Lung (tissue), 12 donors: ENCODE data around the gene DEPDC5. TPM values are rescaled to one million over a fixed set of nuclear protein-coding genes. Genes with fewer than 3 reads are reported as not detected.

Source experiments
- ATAC-seq: fragments of 200-7000 bp; cut with Tn5 transposase; one replicate; pipeline ENCODE4 v1.9.1; 2020; ENCODE audit warnings: moderate number of reproducible peaks; ENCODE audit not compliant: insufficient read depth, low FRiP score
- DNase-seq, 3 donors: peaks; one replicate each; pipeline ENCODE4 v3.0.0-alpha.2; 2013 to 2017
- H3K27ac ChIP-seq, 2 donors: one replicate each; pipeline ENCODE4 v1.5.1; 2013; ENCODE audit warnings: mild to moderate bottlenecking in 2 of 2, moderate library complexity in 2 of 2, control low read depth in 1 of 2, inconsistent platforms in 1 of 2, low read depth in 1 of 2, low read length in 1 of 2
- H3K27me3 ChIP-seq, 3 donors: one replicate each; pipeline ENCODE4 v1.5.1; 2013; ENCODE audit warnings: low read length in 2 of 3; ENCODE audit not compliant: control insufficient read depth in 3 of 3, insufficient read depth in 3 of 3
- H3K36me3 ChIP-seq, 4 donors: one replicate each; pipeline ENCODE4 v1.5.1; 2013; ENCODE audit warnings: low read length in 4 of 4, mild to moderate bottlenecking in 1 of 4, moderate library complexity in 1 of 4; ENCODE audit not compliant: control insufficient read depth in 4 of 4, insufficient read depth in 4 of 4
- H3K4me1 ChIP-seq, 5 donors: one replicate each; pipeline ENCODE4 v1.5.1; 2013; ENCODE audit warnings: low read length in 5 of 5, mild to moderate bottlenecking in 2 of 5, moderate library complexity in 1 of 5; ENCODE audit not compliant: control insufficient read depth in 5 of 5, insufficient read depth in 5 of 5
- H3K4me3 ChIP-seq: one replicate; pipeline ENCODE4 v1.5.1; 2013; ENCODE audit warnings: mild to moderate bottlenecking, control low read depth, moderate library complexity
- H3K9ac ChIP-seq, 2 donors: one replicate each; pipeline ENCODE4 v1.5.1; 2013; ENCODE audit warnings: low read length in 2 of 2, control low read depth in 1 of 2; ENCODE audit not compliant: insufficient read depth in 1 of 2
- H3K9me3 ChIP-seq, 4 donors: one replicate each; pipeline ENCODE4 v1.5.1; 2013; ENCODE audit warnings: low read length in 3 of 4, mild to moderate bottlenecking in 1 of 4, moderate library complexity in 1 of 4; ENCODE audit not compliant: control insufficient read depth in 4 of 4, insufficient read depth in 3 of 4
- WGBS, 2 donors: extraction: QIAGEN DNeasy Blood & Tissue Kit; methylation state at CpG; one replicate each; pipeline ENCODE4 v1.1.7; 2013; 5-methylcytosine and 5-hydroxymethylcytosine counted together
- polyA plus RNA-seq, 2 donors: library from polyadenylated mRNA; stranded (reverse); fragments of 200-250 nt; gene quantifications; one replicate each; pipeline ENCODE4 v1.2.1, GENCODE V29; 2013
- total RNA-seq, 2 donors: library from RNA; depleted of rRNA in 1 of 2; stranded (reverse); fragments of >200 nt in 1 of 2; gene quantifications; one replicate each; pipeline ENCODE4 v1.2.1, GENCODE V29; 2014 to 2021
- TF ChIP-seq, protein P1 (sequence below): IDR thresholded peaks from 2 replicates; pipeline ENCODE4 v1.5.1; 2012; ENCODE audit warnings: mild to moderate bottlenecking; ENCODE audit errors: control extremely low read depth, extremely low read depth
- donor health status: control.
- donor health status: control.
- donor health status: Bipolar disorder and iron deficiency.
- donor health status: healthy.
- donor health status: DM: yes; HTN: yes; CAD: no.

DEPDC5 gene
- total and polyA plus RNA-seq, 4 donors: 6.6 to 29.0 (median 16.3) TPM

DNA sequence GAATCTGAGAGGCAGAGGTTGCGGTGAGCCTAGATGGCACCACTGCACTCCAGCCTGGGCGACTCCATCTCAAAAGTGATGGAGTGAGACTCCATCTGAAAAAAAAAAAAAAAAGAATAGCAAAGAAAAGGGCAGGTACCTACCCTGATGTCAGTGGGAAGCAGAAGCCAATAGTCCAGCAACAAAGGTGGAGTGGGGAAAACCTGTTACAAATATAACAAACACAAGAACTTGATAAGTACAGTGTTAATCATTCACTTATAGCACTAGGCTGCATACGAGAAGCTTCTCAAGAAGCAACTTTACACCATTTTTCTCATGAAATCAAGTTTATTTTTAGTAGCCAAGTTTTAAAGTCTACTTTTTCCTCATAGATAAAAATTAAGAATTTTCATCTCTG is 128.0 kb downstream of the DEPDC5 start:
- Histone ChIP-seq H3K36me3 (peaks cover 10 to 21% (median 16%) of the 10 kb centered on the region in 4 donors), H3K4me3 (no peak overlapping the region), H3K9ac (no peak overlapping the region), H3K4me1 (no peaks in the 10 kb centered on the region), H3K9me3 (no peaks in the 10 kb centered on the region), H3K27me3 (no peaks in the 10 kb centered on the region), H3K27ac (no peak overlapping the region)
- TF ChIP-seq, protein P1, sequence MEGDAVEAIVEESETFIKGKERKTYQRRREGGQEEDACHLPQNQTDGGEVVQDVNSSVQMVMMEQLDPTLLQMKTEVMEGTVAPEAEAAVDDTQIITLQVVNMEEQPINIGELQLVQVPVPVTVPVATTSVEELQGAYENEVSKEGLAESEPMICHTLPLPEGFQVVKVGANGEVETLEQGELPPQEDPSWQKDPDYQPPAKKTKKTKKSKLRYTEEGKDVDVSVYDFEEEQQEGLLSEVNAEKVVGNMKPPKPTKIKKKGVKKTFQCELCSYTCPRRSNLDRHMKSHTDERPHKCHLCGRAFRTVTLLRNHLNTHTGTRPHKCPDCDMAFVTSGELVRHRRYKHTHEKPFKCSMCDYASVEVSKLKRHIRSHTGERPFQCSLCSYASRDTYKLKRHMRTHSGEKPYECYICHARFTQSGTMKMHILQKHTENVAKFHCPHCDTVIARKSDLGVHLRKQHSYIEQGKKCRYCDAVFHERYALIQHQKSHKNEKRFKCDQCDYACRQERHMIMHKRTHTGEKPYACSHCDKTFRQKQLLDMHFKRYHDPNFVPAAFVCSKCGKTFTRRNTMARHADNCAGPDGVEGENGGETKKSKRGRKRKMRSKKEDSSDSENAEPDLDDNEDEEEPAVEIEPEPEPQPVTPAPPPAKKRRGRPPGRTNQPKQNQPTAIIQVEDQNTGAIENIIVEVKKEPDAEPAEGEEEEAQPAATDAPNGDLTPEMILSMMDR: no peak
- WGBS, 2 donors: 88 to 92% methylated on average over 3 of the region's 3 CpGs
- no peak for ATAC-seq
- peak in 2 of 3 donors; percentile 20 to 57 for DNase-seq

DNA sequence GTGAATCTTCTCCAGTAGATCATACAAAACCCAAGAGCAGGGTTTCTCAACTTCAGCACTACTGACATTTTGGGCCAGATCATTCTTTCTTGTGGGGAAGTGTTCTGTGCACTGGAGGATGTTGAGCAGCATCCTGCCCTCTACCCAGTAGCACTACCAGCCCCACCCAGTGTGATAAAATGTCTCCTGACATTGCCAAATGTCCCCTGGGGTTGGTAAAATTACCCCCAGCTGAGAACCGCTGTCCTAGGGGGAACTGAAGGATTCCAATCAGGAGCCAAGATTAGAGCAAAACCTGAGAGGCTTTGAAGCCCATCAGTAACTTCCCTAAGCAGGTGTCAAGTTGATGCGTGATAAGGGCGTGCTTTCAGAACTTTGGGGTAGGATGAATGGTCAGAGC is 129.2 kb downstream of the DEPDC5 start:
- TF ChIP-seq, protein P1: no peak
- no peak overlapping the region for H3K27ac ChIP-seq
- WGBS, 2 donors: 77 to 84% methylated on average over 3 of the region's 3 CpGs
- H3K9ac ChIP-seq: no peak overlapping the region
- no peak for ATAC-seq
- H3K9me3 ChIP-seq: no peaks in the 10 kb centered on the region
- H3K4me1 ChIP-seq: no peaks in the 10 kb centered on the region
- no peaks in the 10 kb centered on the region for H3K27me3 ChIP-seq
- DNase-seq: no peak
- H3K4me3 ChIP-seq: no peak overlapping the region
- peaks cover 10 to 23% (median 16%) of the 10 kb centered on the region in 4 donors for H3K36me3 ChIP-seq

DNA sequence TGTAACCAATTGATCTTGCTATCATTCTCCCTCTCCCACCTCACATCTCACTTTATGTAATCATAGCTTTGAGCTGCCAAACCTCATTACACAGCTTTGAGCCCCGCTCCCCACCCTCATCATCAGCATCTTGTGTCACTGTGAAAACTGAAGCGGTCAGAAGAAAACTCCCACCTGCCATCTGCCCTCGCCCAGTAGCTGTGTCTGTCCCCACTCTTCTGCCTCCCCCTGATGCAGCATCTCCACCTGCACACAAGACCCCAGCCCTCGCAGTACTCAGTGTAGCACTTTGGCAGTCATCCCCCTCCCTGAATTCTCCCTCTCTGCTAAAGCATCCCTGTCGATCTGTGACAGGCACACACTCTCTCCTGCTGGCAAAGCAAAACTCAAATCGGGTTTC is 130.2 kb downstream of the DEPDC5 start:
- H3K9ac ChIP-seq: no peak overlapping the region
- H3K9me3 ChIP-seq: no peaks in the 10 kb centered on the region
- DNase-seq: no peak
- H3K4me3 ChIP-seq: no peak overlapping the region
- ATAC-seq: no peak
- no peaks in the 10 kb centered on the region for H3K4me1 ChIP-seq
- H3K27ac ChIP-seq: no peak overlapping the region
- 90 to 96% methylated on average over 6 of the region's 6 CpGs for WGBS, 2 donors
- TF ChIP-seq, protein P1: no peak
- no peaks in the 10 kb centered on the region for H3K27me3 ChIP-seq
- H3K36me3 ChIP-seq: peaks cover 10 to 23% (median 14%) of the 10 kb centered on the region in 4 donors
